Hepatocyte (in vitro differentiated cells): Measurements from ENCODE around the gene IGDCC3. TPM values are rescaled to one million over a fixed set of nuclear protein-coding genes. Genes with fewer than 3 reads are reported as not detected.

Experiments used
- DNase-seq: peaks from one replicate; pipeline ENCODE4 v3.0.0-alpha.2; 2016; ENCODE audit warnings: low spot score
- H2AFZ ChIP-seq: fragments of 200-600 bp; sonication (generic); 2 replicates; pipeline ENCODE4 v1.6.0; 2016; ENCODE audit warnings: antibody characterized with exemption, mild to moderate bottlenecking
- H3K27ac ChIP-seq: fragments of 200-600 bp; sonication (generic); 2 replicates; pipeline ENCODE4 v1.5.1; 2016; ENCODE audit warnings: mild to moderate bottlenecking
- H3K27me3 ChIP-seq: fragments of 200-600 bp; sonication (generic); 2 replicates; pipeline ENCODE4 v1.6.1; 2016
- H3K36me3 ChIP-seq: fragments of 200-600 bp; sonication (generic); replicated peaks from 2 replicates; pipeline ENCODE4 v1.5.1; 2016; ENCODE audit warnings: low read depth; ENCODE audit not compliant: insufficient read depth
- H3K4me1 ChIP-seq: fragments of 200-600 bp; sonication (generic); 2 replicates; pipeline ENCODE4 v1.5.1; 2016; ENCODE audit warnings: mild to moderate bottlenecking, moderate library complexity; ENCODE audit not compliant: insufficient read depth
- H3K4me2 ChIP-seq: fragments of 200-600 bp; sonication (generic); 2 replicates; pipeline ENCODE4 v1.6.0; 2016
- H3K4me3 ChIP-seq: fragments of 200-600 bp; sonication (generic); 2 replicates; pipeline ENCODE4 v1.5.1; 2016; ENCODE audit warnings: mild to moderate bottlenecking
- H3K79me2 ChIP-seq: fragments of 200-600 bp; sonication (generic); 2 replicates; pipeline ENCODE4 v1.6.0; 2017; ENCODE audit warnings: mild to moderate bottlenecking
- H3K9me2 ChIP-seq: fragments of 200-600 bp; sonication (generic); replicated peaks from 2 replicates; pipeline ENCODE4 v1.6.0; 2017; ENCODE audit warnings: mild to moderate bottlenecking; ENCODE audit not compliant: insufficient read depth
- H3K9me3 ChIP-seq: fragments of 200-600 bp; sonication (generic); 2 replicates; pipeline ENCODE4 v1.5.1; 2016; ENCODE audit warnings: low read depth, mild to moderate bottlenecking
- H4K20me1 ChIP-seq: fragments of 200-600 bp; sonication (generic); 2 replicates; pipeline ENCODE4 v1.6.0; 2016; ENCODE audit warnings: mild to moderate bottlenecking; ENCODE audit not compliant: insufficient read depth, poor library complexity, severe bottlenecking
- EZH2 ChIP-seq: fragments of 200-600 bp; sonication (generic); IDR thresholded peaks from 2 replicates; pipeline ENCODE4 v1.6.1; 2016; ENCODE audit warnings: antibody characterized with exemption, mild to moderate bottlenecking, borderline replicate concordance
- EZH2phosphoT487 ChIP-seq: fragments of 200-600 bp; sonication (generic); IDR thresholded peaks from one replicate; pipeline ENCODE4 v1.6.1; 2018; ENCODE audit warnings: antibody characterized with exemption, mild to moderate bottlenecking, low read depth, moderate library complexity; ENCODE audit not compliant: unreplicated experiment, severe bottlenecking
- WGBS: methylation state at CpG from one replicate; pipeline ENCODE4 v1.1.6; 2016; ENCODE audit warnings: low lambda C conversion rate; ENCODE audit errors: missing lambda C conversion rate; 5-methylcytosine and 5-hydroxymethylcytosine counted together
- polyA plus RNA-seq: library from polyadenylated mRNA; unstranded; fragments of >200 nt; fragmentation: Nextera tagmentation; extraction: Ambion mirVana; gene quantifications from 2 replicates; pipeline ENCODE4 v1.2.1, GENCODE V29; 2016
- total RNA-seq: library from RNA; depleted of rRNA; stranded (reverse); fragments of >200 nt; gene quantifications from 2 replicates; pipeline ENCODE4 v1.2.3, GENCODE V29; 2014
- TF ChIP-seq, protein P1 (sequence below): fragments of 200-600 bp; sonication (generic); IDR thresholded peaks from 2 replicates; pipeline ENCODE4 v1.5.1; 2016; ENCODE audit warnings: antibody characterized with exemption, mild to moderate bottlenecking; ENCODE audit not compliant: poor library complexity

The IGDCC3 gene
- total and polyA plus RNA-seq, 2 experiments from 2014 or later: 8.1 to 14.8 TPM

DNA sequence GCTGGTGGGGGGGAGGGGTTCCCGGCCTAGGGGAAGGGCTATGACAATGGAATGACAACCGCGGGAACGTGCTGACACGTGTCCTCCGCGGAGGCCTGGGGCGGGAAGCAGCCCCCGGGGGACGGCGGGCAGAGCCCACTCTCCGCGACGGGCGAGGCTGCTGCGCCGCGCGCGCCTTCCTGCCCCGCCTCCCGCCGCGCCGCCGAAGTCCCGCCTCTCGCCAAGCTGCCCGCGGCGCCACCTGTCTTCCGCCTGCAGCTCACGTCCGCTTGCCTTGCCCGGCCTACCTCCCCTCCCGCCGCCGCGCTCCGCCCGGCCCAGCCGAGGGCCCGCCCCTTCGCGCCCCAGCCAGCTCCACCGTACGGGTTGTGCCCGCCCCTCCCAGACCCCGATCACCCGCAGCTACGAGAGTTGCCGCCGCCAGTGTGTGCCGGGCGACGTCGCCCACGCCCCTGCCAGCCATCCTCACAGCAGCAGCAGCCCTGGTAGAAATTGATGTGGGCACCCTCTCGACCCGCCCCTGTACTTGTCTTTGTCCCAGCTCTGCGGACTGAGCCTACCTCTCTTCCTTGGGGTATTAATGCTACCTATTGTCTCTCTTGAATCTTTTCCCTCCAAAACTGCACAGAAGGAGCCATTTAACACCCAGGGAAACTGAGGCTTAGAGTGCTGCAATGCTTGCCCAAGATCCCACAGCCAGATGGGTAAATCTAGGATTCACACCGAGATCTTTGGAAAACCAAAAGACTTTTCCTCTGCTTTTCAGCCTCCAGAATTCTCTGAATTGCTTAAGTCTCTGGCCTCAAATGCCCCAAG, 90.9 kb downstream of the IGDCC3 start, which contains the start of gene PARP16:
PARP16 (minus strand) TSS at position 180 of the 816 bp plus-strand sequence. CDS start 457 bp downstream, outside the sequence.
- peak within 1 kb of the TSS; percentile 43 for H3K4me3 ChIP-seq
- no peaks in the 10 kb centered on the region for H3K9me3 ChIP-seq
- H3K79me2 ChIP-seq: peaks cover 36% of the 10 kb centered on the region
- H4K20me1 ChIP-seq: no peaks in the 10 kb centered on the region
- no peaks in the 10 kb centered on the region for H3K9me2 ChIP-seq
- H3K27ac ChIP-seq: peak within 1 kb of the TSS; percentile 89
- peaks cover 16% of the 10 kb centered on the region for H3K4me1 ChIP-seq
- no peaks in the 10 kb centered on the region for H3K27me3 ChIP-seq
- H2AFZ ChIP-seq: peak within 1 kb of the TSS; percentile 90
- peak; percentile 96 for DNase-seq
- WGBS: 3% methylated on average over 34 of the region's 62 CpGs
- H3K4me2 ChIP-seq: peak within 1 kb of the TSS; percentile 93
- H3K36me3 ChIP-seq: no peaks in the 10 kb centered on the region
- TF ChIP-seq, protein P1, sequence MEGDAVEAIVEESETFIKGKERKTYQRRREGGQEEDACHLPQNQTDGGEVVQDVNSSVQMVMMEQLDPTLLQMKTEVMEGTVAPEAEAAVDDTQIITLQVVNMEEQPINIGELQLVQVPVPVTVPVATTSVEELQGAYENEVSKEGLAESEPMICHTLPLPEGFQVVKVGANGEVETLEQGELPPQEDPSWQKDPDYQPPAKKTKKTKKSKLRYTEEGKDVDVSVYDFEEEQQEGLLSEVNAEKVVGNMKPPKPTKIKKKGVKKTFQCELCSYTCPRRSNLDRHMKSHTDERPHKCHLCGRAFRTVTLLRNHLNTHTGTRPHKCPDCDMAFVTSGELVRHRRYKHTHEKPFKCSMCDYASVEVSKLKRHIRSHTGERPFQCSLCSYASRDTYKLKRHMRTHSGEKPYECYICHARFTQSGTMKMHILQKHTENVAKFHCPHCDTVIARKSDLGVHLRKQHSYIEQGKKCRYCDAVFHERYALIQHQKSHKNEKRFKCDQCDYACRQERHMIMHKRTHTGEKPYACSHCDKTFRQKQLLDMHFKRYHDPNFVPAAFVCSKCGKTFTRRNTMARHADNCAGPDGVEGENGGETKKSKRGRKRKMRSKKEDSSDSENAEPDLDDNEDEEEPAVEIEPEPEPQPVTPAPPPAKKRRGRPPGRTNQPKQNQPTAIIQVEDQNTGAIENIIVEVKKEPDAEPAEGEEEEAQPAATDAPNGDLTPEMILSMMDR: peak; percentile 35
- TF ChIP-seq EZH2: no peak

- H3K27me3 ChIP-seq: no peaks in the 10 kb centered on the region
- no peaks in the 10 kb centered on the region for H3K9me2 ChIP-seq
- peaks cover 16% of the 10 kb centered on the region for H3K4me1 ChIP-seq
- no peaks in the 10 kb centered on the region for H3K9me3 ChIP-seq
- H4K20me1 ChIP-seq: no peaks in the 10 kb centered on the region
- H3K36me3 ChIP-seq: no peaks in the 10 kb centered on the region
- peak overlapping the region; percentile 82 for H2AFZ ChIP-seq
- H3K27ac ChIP-seq: peak overlapping the region; percentile 89
- peaks cover 42% of the 10 kb centered on the region for H3K79me2 ChIP-seq
- 1% methylated on average over 39 of the region's 52 CpGs for WGBS
- peak; percentile 63 for DNase-seq
- peak overlapping the region; percentile 93 for H3K4me2 ChIP-seq
- H3K4me3 ChIP-seq: peak overlapping the region; percentile 40
- TF ChIP-seq EZH2 (no peak), EZH2phosphoT487 (no peak)
- TF ChIP-seq, protein P1: no peak
These were observed 91.6 kb downstream of the IGDCC3 start for GRCh38 chr15:65286069-65286703.

DNA sequence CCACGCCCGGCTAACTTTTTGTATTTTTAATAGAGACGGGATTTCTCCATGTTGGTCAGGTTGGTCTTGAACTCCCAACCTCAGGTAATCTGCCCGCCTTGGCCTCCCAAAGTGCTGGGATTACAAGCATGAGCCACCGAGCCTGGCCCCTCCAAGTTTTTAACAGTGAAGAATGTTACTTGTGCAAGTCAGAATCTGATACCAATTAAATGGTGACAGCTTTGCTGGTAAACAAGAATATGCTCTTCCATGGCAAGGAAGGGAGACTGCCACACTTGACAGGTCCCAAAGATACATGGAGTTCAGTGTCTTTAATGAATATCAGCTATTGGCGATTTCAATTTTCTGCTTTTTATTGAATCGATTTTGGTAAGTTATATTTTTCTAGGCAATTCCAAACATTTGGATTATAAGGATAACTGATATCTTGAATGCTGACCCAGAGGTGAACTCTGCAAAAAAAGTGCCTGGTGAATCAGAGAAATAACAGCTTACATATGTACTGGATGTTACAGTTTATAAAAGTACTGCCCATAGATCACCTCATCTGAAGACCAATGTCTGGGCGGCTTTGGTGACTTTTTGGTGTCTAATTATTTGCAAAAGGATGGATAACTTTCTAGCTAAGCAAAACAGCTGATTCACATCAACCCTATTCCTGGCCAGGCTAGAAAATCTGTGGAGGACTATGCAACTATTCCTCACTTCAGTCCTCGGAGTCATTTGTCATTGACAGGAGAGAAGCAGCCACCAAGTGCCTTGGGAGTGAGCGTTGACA, 92.3 kb downstream of the IGDCC3 start:
- DNase-seq: no peak
- peak overlapping the region; percentile 82 for H2AFZ ChIP-seq
- peaks cover 16% of the 10 kb centered on the region for H3K4me1 ChIP-seq
- peak overlapping the region; percentile 89 for H3K27ac ChIP-seq
- H3K79me2 ChIP-seq: peaks cover 42% of the 10 kb centered on the region
- 71% methylated on average over 10 of the region's 10 CpGs for WGBS
- no peaks in the 10 kb centered on the region for H3K27me3 ChIP-seq
- H3K4me2 ChIP-seq: peak overlapping the region; percentile 93
- no peak for TF ChIP-seq EZH2phosphoT487
- no peak for TF ChIP-seq EZH2
- TF ChIP-seq, protein P1: no peak
- H3K9me3 ChIP-seq: no peaks in the 10 kb centered on the region
- H4K20me1 ChIP-seq: no peaks in the 10 kb centered on the region
- H3K4me3 ChIP-seq: peak overlapping the region; percentile 40
- H3K9me2 ChIP-seq: no peaks in the 10 kb centered on the region
- no peaks in the 10 kb centered on the region for H3K36me3 ChIP-seq
